PC-9 (cell line): ENCODE data around the gene OR4D6. TPM values are rescaled to one million over a fixed set of nuclear protein-coding genes. Genes with fewer than 3 reads are reported as not detected.

Experiments used
- BruUV-seq: library from RNA; stranded (reverse); fragments of 400-500 nt; replicated peaks from 2 replicates; lab custom pipeline; 2021; lab: Mats Ljungman, UMichigan
- CTCF ChIA-PET: fragments of 300-600 bp; sonication (Branson Sonifier 250); formaldehyde crosslinking; loops from one replicate; lab custom pipeline; 2022; ENCODE audit warnings: antibody characterized with exemption; lab: Charles Lee
- POLR2A ChIA-PET: fragments of 300-600 bp; sonication (Branson Sonifier 250); formaldehyde crosslinking; loops from one replicate; lab custom pipeline; 2022; ENCODE audit warnings: antibody characterized with exemption; ENCODE audit not compliant: unreplicated experiment; lab: Charles Lee
- DNase-seq, 2 experiments: peaks; one replicate each; pipeline versions ENCODE4 v3.0.0 to v3.0.0-alpha.2; 2015 to 2022; ENCODE audit warnings: mixed read lengths in 1 of 2
- H2AFZ ChIP-seq: fragments of 200-600 bp; sonication (generic); 2 replicates; pipeline ENCODE4 v1.8.1; 2017; ENCODE audit warnings: antibody characterized with exemption
- H3F3A ChIP-seq: fragments of 200-600 bp; sonication (generic); 2 replicates; pipeline ENCODE4 v1.8.1; 2017; ENCODE audit warnings: antibody characterized with exemption, mild to moderate bottlenecking, low read depth; ENCODE audit not compliant: insufficient read depth
- H3K27ac ChIP-seq: fragments of 200-600 bp; sonication (generic); 2 replicates; pipeline ENCODE4 v1.6.1; 2016; ENCODE audit warnings: mixed run types
- H3K27me3 ChIP-seq: fragments of 200-600 bp; sonication (generic); 2 replicates; pipeline ENCODE4 v1.6.1; 2016; ENCODE audit warnings: low read depth, mixed run types; ENCODE audit not compliant: insufficient read depth
- H3K36me3 ChIP-seq: fragments of 200-600 bp; sonication (generic); 2 replicates; pipeline ENCODE4 v1.6.1; 2016; ENCODE audit warnings: low read depth, mixed run types
- H3K4me1 ChIP-seq: fragments of 200-600 bp; sonication (generic); replicated peaks from 2 replicates; pipeline ENCODE4 v1.6.1; 2016; ENCODE audit warnings: mixed run types; ENCODE audit not compliant: insufficient read depth
- H3K4me2 ChIP-seq: fragments of 200-600 bp; sonication (generic); 2 replicates; pipeline ENCODE4 v1.6.1; 2017; ENCODE audit warnings: mixed run types
- H3K4me3 ChIP-seq: fragments of 200-600 bp; sonication (generic); 2 replicates; pipeline ENCODE4 v1.6.1; 2016; ENCODE audit warnings: mixed run types
- H3K79me2 ChIP-seq: fragments of 200-600 bp; sonication (generic); 2 replicates; pipeline ENCODE4 v1.6.1; 2017; ENCODE audit warnings: low read depth, mixed run types
- H3K9me2 ChIP-seq: fragments of 200-600 bp; sonication (generic); 2 replicates; pipeline ENCODE4 v1.8.1; 2017; ENCODE audit warnings: mild to moderate bottlenecking; ENCODE audit not compliant: insufficient read depth
- H3K9me3 ChIP-seq: fragments of 200-600 bp; sonication (generic); 2 replicates; pipeline ENCODE4 v1.8.1; 2016; ENCODE audit warnings: low read depth; ENCODE audit not compliant: insufficient read depth
- H4K20me1 ChIP-seq: fragments of 200-600 bp; sonication (generic); 2 replicates; pipeline ENCODE4 v1.8.1; 2017; ENCODE audit not compliant: insufficient read depth
- CTCF ChIP-seq: fragments of 200-600 bp; sonication (generic); conservative IDR thresholded peaks from 2 replicates; pipeline ENCODE4 v1.6.1; 2017; ENCODE audit warnings: mixed run types, antibody characterized with exemption, mild to moderate bottlenecking, moderate library complexity
- EZH2 ChIP-seq: fragments of 200-600 bp; sonication (generic); IDR thresholded peaks from 2 replicates; pipeline ENCODE4 v1.8.0; 2017; ENCODE audit warnings: antibody characterized with exemption, low read depth
- intact Hi-C: fragments of 100-400 bp; cut with micrococcal nuclease; formaldehyde crosslinking; loops from one replicate; pipeline ENCODE4 v1.10.0; 2022; ENCODE audit not compliant: unreplicated experiment
- total RNA-seq: library from RNA; stranded (reverse); gene quantifications from 2 replicates; pipeline ENCODE4 v1.2.3, GENCODE V29; 2021

Gene OR4D6
- total RNA-seq, 1 experiment from 2014 or later: not detected

- H3K4me2 ChIP-seq: no peak overlapping the region
- H2AFZ ChIP-seq: no peak overlapping the region
- DNase-seq: no peak
- H3K4me3 ChIP-seq: no peak overlapping the region
- no peaks in the 10 kb centered on the region for H3K4me1 ChIP-seq
- BruUV-seq: no TSS peak
- TF ChIP-seq CTCF: no peak
- no peak for TF ChIP-seq EZH2
- CTCF ChIA-PET: no interaction called here
- POLR2A ChIA-PET: no interaction called here
- H3K27me3 ChIP-seq: 0 out of 2 replicates have a peak, but pooled peaks cover 14% of the 10 kb centered on the region
- H3K36me3 ChIP-seq: no peaks in the 10 kb centered on the region
- no peaks in the 10 kb centered on the region for H3F3A ChIP-seq
- intact Hi-C loops: no loop called here
- H3K79me2 ChIP-seq: no peaks in the 10 kb centered on the region
- H3K9me2 ChIP-seq: no peaks in the 10 kb centered on the region; the same call in none of the 2 replicates
- no peaks in the 10 kb centered on the region for H3K9me3 ChIP-seq
- no peaks in the 10 kb centered on the region for H4K20me1 ChIP-seq
- H3K27ac ChIP-seq: no peak overlapping the region
Measured at GRCh38 chr11:59416613-59417012, 40.1 kb upstream of the OR4D6 start.

GRCh38 chr11:59417023-59417422, 39.7 kb upstream of the OR4D6 start:
- TF ChIP-seq CTCF: no peak
- no peak for TF ChIP-seq EZH2
- no peaks in the 10 kb centered on the region; the same call in 1 of the 2 replicates for H3K9me3 ChIP-seq
- no peaks in the 10 kb centered on the region for H3F3A ChIP-seq
- H4K20me1 ChIP-seq: no peaks in the 10 kb centered on the region
- H2AFZ ChIP-seq: no peak overlapping the region
- H3K27me3 ChIP-seq: 0 out of 2 replicates have a peak, but pooled peaks cover 14% of the 10 kb centered on the region
- no TSS peak for BruUV-seq
- H3K4me3 ChIP-seq: no peak overlapping the region
- no peak overlapping the region for H3K27ac ChIP-seq
- intact Hi-C loops: no loop called here
- no peaks in the 10 kb centered on the region; the same call in none of the 2 replicates for H3K9me2 ChIP-seq
- H3K4me1 ChIP-seq: no peaks in the 10 kb centered on the region
- H3K4me2 ChIP-seq: no peak overlapping the region
- CTCF ChIA-PET: no interaction called here
- H3K79me2 ChIP-seq: no peaks in the 10 kb centered on the region
- H3K36me3 ChIP-seq: no peaks in the 10 kb centered on the region
- POLR2A ChIA-PET: no interaction called here
- DNase-seq: no peak

GRCh38 chr11:59418156-59418555, 38.6 kb upstream of the OR4D6 start:
- no peak overlapping the region for H3K27ac ChIP-seq
- no peaks in the 10 kb centered on the region for H3F3A ChIP-seq
- POLR2A ChIA-PET: no interaction called here
- no peak for TF ChIP-seq EZH2
- TF ChIP-seq CTCF: no peak
- H3K4me2 ChIP-seq: no peak overlapping the region
- H3K9me2 ChIP-seq: no peaks in the 10 kb centered on the region; the same call in none of the 2 replicates
- intact Hi-C loops: no loop called here
- H4K20me1 ChIP-seq: no peaks in the 10 kb centered on the region
- no peaks in the 10 kb centered on the region for H3K79me2 ChIP-seq
- CTCF ChIA-PET: no interaction called here
- H2AFZ ChIP-seq: no peak overlapping the region
- no peaks in the 10 kb centered on the region for H3K36me3 ChIP-seq
- no peaks in the 10 kb centered on the region for H3K4me1 ChIP-seq
- H3K27me3 ChIP-seq: 0 out of 2 replicates have a peak, but pooled peaks cover 14% of the 10 kb centered on the region
- no peak overlapping the region for H3K4me3 ChIP-seq
- H3K9me3 ChIP-seq: no peaks in the 10 kb centered on the region; the same call in 1 of the 2 replicates
- DNase-seq: no peak
- BruUV-seq: no TSS peak
